HG03439 (cell line): ENCODE measurements around the gene ATP6V1F.

Source experiments
- ATAC-seq: cut with Tn5 transposase; IDR thresholded peaks from one replicate; pipeline ENCODE4 v1.9.1; 2021; ENCODE audit warnings: mild to moderate bottlenecking, moderate library complexity; ENCODE audit not compliant: unreplicated experiment

Gene ATP6V1F

DNA sequence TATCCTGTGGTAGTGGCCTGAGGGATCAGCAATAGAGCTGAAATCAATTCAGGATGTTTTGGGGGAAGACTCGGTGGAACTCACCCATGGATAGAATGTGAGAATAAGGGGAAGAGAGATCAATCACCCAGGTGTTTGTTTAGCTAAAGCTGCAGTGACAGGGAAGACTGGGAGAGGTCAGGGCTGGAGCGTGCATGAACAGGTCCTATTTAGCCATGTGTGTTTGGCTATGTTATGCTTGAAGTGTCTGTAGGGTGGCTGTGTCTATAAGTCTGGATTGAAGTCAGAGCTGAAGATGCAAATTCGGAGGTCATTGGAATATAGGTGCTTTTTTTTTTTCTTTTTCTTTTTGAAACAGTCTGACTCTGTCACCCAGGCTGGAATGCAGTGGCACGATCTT, 4.6 kb downstream of the ATP6V1F start:
- ATAC-seq, result no peak

- ATAC-seq, result no peak
Observed at GRCh38 chr7:128867842-128868623, 5.4 kb downstream of the ATP6V1F start.

GRCh38 chr7:128868624-128869137, 6.0 kb downstream of the ATP6V1F start:
- no peak for ATAC-seq

DNA sequence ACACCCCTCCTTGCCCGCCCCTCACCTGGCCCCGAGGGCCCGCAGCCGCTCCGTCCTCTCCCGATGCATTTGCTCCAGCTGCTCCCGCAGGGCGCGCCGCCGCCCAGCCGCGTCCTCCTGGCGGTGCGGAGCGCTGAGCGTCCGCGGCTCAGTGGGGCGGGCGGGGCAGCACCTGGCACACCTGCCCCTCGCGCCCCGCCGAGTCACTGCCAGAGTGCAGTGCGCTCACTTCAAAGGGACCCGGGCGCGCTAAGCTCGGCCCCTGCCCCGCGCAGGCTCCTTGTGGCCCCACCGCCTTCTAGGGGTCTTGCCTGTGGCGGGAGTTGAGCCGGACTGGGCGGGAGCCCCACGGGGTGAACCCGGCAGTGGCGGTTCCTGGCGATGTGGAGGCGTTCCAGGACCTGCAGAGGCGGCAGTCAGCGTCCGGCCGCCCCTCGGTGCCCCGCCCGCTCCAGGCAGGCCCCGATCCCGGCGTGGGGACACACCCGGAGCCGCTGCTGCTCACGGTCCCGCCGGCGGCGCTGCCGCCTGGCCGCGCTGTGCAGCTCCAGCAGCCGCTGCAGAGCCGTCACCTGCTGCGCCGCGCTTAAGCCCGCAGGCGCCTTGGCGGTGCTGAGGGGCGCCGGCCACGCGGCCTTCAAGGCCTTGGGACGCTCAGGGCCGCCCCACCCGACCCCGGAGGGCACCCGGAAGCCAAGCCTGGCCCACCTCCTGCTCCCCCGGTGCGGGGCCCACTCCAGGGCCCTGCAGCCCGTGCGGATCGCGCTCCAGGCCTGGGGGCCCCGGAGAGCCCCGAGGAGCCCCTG, 6.7 kb downstream of the ATP6V1F start:
- no peak for ATAC-seq

- ATAC-seq, result no peak
Observed at GRCh38 chr7:128869944-128870285, 7.3 kb downstream of the ATP6V1F start.

- ATAC-seq, result no peak
Observed at GRCh38 chr7:128871050-128871449, 8.4 kb downstream of the ATP6V1F start.

- ATAC-seq, result no peak
Observed at GRCh38 chr7:128872394-128872824, 9.8 kb downstream of the ATP6V1F start.

GRCh38 chr7:128873234-128873633, 10.6 kb downstream of the ATP6V1F start:
- no peak for ATAC-seq

- ATAC-seq, result no peak
Observed at GRCh38 chr7:128874140-128875031, 11.7 kb downstream of the ATP6V1F start.

DNA sequence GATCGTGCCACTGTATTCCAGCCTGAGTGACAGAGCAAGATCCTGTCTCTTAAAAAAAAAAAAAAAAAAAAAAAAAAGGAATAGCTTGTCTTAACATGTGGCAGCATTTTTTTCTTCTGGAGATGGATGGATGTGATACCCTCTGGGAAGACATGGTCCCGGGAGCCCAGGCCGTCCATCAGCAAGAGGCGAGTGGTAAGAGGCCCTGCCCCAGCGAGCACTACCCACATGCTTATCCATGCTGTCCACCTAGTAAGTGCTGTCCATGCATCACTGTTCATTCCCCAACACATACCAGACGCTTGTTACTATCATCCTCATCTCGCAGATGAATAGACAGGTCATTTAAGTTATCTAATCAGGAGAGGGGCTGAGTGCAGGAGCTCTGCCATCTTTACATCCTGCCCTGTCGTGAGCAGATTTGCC, 12.9 kb downstream of the ATP6V1F start:
- ATAC-seq, result no peak

GRCh38 chr7:128876127-128876526, 13.5 kb downstream of the ATP6V1F start:
- no peak for ATAC-seq

- no peak for ATAC-seq
Observed at GRCh38 chr7:128876586-128876977, 13.9 kb downstream of the ATP6V1F start.

DNA sequence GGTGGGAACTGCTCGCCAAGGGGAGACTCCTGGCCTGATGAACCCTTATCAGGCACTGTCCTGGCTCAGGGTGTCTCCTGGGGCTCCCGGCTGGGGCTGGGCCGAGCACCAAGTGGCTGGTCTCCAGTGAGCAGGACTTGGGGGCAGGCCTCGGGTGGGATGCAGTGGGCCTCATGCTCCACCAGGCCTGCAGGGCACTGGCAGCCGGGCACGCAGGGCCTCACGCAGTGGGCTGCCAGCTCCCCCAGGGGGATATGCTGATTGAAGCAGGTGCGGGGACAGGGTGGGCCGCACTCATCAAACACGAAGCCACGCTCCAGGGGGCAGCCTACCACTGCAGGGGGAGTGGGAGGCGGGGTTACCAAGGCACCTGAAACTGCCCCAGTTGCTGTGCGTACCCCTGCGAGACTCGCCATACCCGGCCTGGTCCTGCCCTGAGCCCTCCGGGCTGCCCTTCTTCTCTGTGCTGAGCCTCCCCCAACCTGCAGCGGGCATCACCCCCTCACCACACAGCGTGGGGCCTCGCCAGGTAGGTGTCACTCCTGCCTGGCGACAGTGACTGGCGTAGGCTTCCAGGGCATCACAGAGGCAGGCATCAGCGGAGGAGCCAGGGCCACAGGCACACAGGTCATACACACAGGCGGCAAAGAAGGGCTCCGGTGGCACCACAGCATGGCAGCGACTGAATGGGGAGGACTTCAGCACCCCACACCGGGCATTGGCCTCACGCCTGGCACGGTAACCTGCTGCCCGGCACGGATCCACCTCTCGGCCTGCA, 14.5 kb downstream of the ATP6V1F start:
- no peak for ATAC-seq

DNA sequence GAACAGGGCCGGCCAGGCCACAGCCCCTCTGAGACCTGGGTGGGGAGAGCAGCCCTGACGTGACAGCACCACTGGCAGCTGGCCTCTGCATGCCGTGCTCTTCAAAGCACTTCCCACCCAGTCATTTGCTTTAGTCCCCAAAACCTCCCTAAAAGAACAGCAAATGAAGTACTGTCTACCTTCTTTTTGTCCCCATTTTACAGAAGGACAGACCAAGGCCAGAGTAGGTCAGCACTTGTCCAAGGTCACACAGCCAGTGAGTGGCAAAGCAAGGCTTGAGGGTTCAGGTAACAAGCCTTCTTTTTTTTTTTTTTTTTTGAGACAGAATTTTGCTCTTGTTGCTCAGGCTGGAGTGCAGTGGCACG, 15.1 kb downstream of the ATP6V1F start:
- ATAC-seq, result no peak

GRCh38 chr7:128878226-128879105, 15.8 kb downstream of the ATP6V1F start:
- no peak for ATAC-seq

DNA sequence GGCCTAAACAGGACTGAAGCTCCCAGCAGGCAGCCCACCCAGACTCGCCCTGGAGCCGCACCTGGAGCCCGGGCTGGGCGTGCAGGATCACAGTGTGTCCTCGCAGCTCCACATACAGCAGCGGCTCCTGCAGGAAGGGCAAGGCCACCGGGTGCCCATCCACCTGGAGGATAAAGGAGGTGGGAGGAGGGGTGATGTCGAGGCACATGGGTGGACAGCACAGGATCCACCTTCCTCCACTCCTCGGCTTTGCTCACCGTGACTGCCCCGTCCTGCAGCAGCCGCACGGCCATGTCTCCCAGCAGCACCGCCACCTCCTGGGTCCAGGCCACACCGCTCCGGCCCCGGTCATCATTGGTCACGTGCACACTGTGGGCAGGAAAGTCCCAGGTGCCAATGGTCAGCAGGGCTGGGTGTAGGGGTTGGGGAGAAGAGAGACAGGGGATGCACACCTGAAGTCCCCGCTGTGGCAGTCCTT, 16.8 kb downstream of the ATP6V1F start:
- no peak for ATAC-seq

DNA sequence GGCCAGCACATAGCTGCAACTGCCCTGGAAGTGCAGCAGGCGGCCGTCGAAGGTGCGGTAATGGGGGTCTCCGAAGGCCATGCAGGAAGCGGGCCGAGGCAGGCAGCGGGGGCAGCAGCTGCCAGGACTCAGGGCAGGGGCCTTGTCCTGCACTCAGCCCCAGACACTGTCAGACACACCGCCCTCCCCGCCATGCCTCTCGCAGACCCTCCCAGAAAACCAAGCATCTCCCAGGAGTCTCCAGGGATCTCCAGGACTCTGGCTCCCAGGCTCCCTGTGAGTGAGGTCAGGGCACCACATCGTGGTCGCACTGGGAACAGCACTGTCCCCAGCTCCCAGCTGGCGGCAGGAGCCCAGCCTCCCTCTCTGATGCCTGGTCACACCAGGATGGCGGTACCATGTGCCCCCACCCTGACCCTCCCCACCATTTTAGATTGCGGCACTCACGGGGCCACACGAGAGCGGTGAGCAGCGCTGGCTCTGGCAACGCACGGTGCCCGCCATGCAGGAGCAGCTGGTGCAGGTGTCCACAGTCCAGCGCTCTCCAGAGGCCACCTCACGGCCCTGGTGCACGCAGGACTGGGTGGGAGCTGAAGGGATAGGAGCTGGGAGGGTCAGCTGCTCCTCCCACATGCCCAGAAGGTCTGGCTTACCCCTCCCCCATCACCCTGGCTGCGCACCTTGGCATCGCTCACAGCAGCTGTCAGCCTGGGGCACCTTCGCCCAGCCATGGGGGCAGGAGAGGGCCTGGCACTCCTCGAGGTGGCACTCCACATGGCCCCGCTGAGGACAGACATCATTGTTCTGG, 17.5 kb downstream of the ATP6V1F start:
- no peak for ATAC-seq

GRCh38 chr7:128880791-128881457, 18.3 kb downstream of the ATP6V1F start:
- ATAC-seq, result no peak
